Lower leg skin (tissue), 3 donors: Measurements from ENCODE around the gene ELP6.

ENCODE experiments used
- POLR2A ChIP-seq, 2 donors: fragments of 450-650 bp; IDR thresholded peaks; one replicate each; pipeline ENCODE4 v1.6.1; 2016 to 2017; ENCODE audit warnings: antibody characterized with exemption in 2 of 2, mild to moderate bottlenecking in 1 of 2, moderate library complexity in 1 of 2
- TF ChIP-seq, protein P1 (sequence below), 3 donors: fragments of 450-650 bp; IDR thresholded peaks; one replicate each; pipeline ENCODE4 v1.5.1; 2016; ENCODE audit warnings: antibody characterized with exemption in 3 of 3, mild to moderate bottlenecking in 3 of 3, moderate library complexity in 2 of 3

DNA sequence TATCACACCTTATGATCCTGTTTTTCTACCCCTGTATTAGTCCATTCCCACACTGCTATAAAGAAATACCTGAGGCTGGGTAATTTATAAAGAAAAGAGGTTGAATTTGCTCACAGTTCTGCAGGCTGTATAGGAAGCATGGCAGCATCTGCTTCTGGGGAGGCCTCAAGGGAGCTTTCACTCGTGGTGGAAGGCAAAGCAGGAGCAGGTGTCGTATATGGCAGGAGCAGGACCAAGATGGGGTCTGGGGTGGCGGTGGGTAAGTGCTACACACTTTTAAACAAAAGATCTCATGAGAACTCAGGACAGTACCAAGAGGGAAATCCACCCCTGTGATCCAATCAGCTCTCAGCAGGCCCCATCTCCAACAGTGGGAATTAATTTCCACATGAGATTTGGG is 22.3 kb downstream of the ELP6 start:
- TF ChIP-seq, protein P1, sequence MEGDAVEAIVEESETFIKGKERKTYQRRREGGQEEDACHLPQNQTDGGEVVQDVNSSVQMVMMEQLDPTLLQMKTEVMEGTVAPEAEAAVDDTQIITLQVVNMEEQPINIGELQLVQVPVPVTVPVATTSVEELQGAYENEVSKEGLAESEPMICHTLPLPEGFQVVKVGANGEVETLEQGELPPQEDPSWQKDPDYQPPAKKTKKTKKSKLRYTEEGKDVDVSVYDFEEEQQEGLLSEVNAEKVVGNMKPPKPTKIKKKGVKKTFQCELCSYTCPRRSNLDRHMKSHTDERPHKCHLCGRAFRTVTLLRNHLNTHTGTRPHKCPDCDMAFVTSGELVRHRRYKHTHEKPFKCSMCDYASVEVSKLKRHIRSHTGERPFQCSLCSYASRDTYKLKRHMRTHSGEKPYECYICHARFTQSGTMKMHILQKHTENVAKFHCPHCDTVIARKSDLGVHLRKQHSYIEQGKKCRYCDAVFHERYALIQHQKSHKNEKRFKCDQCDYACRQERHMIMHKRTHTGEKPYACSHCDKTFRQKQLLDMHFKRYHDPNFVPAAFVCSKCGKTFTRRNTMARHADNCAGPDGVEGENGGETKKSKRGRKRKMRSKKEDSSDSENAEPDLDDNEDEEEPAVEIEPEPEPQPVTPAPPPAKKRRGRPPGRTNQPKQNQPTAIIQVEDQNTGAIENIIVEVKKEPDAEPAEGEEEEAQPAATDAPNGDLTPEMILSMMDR (IDR thresholded peaks at IDR 0.05): no peak
- TF ChIP-seq POLR2A (IDR thresholded peaks at IDR 0.05): no peak
